Neural cell (in vitro differentiated cells): ENCODE data around the gene RXFP3. TPM values are rescaled to one million over a fixed set of nuclear protein-coding genes. Genes with fewer than 3 reads are reported as not detected.

Experiments
- H2AFZ ChIP-seq: fragments of 200-600, 300-800 bp; sonication (generic), shearing (Covaris generic); 2 replicates; pipeline ENCODE4 v1.6.0; 2014; ENCODE audit warnings: low read depth, mild to moderate bottlenecking, antibody characterized with exemption, low read length, moderate library complexity
- H3F3A ChIP-seq: fragments of 200-600 bp; shearing (Covaris generic); 2 replicates; pipeline ENCODE4 v1.6.1; 2016; ENCODE audit warnings: mild to moderate bottlenecking, moderate library complexity, mixed read lengths, antibody characterized with exemption, low read length; ENCODE audit not compliant: insufficient read depth, poor library complexity, severe bottlenecking
- H3K27ac ChIP-seq: fragments of 200-600, 300-800 bp; sonication (generic), shearing (Covaris generic); 2 replicates; pipeline ENCODE4 v1.5.1; 2014; ENCODE audit warnings: mild to moderate bottlenecking, low read length, moderate library complexity
- H3K27me3 ChIP-seq: fragments of 300-800, 200-600 bp; sonication (generic), shearing (Covaris generic); 2 replicates; pipeline ENCODE4 v1.6.0; 2014; ENCODE audit warnings: mild to moderate bottlenecking, low read depth, low read length, moderate library complexity; ENCODE audit not compliant: insufficient read depth
- H3K36me3 ChIP-seq: fragments of 300-800, 200-600 bp; sonication (generic), shearing (Covaris generic); 2 replicates; pipeline ENCODE4 v1.5.1; 2014; ENCODE audit warnings: mild to moderate bottlenecking, antibody characterized with exemption, low read length, moderate library complexity; ENCODE audit not compliant: insufficient read depth
- H3K4me2 ChIP-seq: fragments of 300-800, 200-600 bp; sonication (generic), shearing (Covaris generic); 2 replicates; pipeline ENCODE4 v1.6.0; 2014; ENCODE audit warnings: mild to moderate bottlenecking, low read length
- H3K4me3 ChIP-seq: fragments of 300-800, 200-600 bp; sonication (generic), shearing (Covaris generic); 2 replicates; pipeline ENCODE4 v1.5.1; 2014; ENCODE audit warnings: mild to moderate bottlenecking, low read length, moderate library complexity
- H3K79me2 ChIP-seq: fragments of 200-600 bp; shearing (Covaris generic); replicated peaks from 2 replicates; pipeline ENCODE4 v1.6.0; 2014; ENCODE audit warnings: mild to moderate bottlenecking, low read length, moderate library complexity; ENCODE audit not compliant: insufficient read depth
- H3K9ac ChIP-seq: fragments of 300-800, 200-600 bp; sonication (generic), shearing (Covaris generic); 2 replicates; pipeline ENCODE4 v1.6.1; 2016; ENCODE audit warnings: mild to moderate bottlenecking, low read length, mixed read lengths
- H3K9me2 ChIP-seq: fragments of 200-600 bp; shearing (Covaris generic); 2 replicates; pipeline ENCODE4 v1.6.1; 2016; ENCODE audit warnings: mild to moderate bottlenecking, low read length, mixed read lengths; ENCODE audit not compliant: insufficient read depth
- H3K9me3 ChIP-seq: fragments of 200-600, 300-800 bp; sonication (generic), shearing (Covaris generic); 2 replicates; pipeline ENCODE4 v1.6.1; 2016; ENCODE audit warnings: mild to moderate bottlenecking, mixed run types, low read length, moderate library complexity, mixed read lengths
- H4K20me1 ChIP-seq: fragments of 200-600 bp; shearing (Covaris generic); 2 replicates; pipeline ENCODE4 v1.6.1; 2016; ENCODE audit warnings: mild to moderate bottlenecking, mixed run types; ENCODE audit not compliant: insufficient read depth
- CTCF ChIP-seq: fragments of 450-650 bp; IDR thresholded peaks from 2 replicates; pipeline ENCODE4 v1.5.1; 2014; ENCODE audit warnings: antibody characterized with exemption, mild to moderate bottlenecking, moderate library complexity; ENCODE audit not compliant: poor library complexity, severe bottlenecking
- EP300 ChIP-seq: fragments of 450-650 bp; conservative IDR thresholded peaks from 2 replicates; pipeline ENCODE4 v1.6.1; 2014; ENCODE audit warnings: antibody characterized with exemption, mild to moderate bottlenecking, moderate library complexity; ENCODE audit not compliant: poor library complexity, severe bottlenecking
- EZH2 ChIP-seq: fragments of 200-600, 300-800 bp; shearing (Covaris generic), sonication (generic); IDR thresholded peaks from 2 replicates; pipeline ENCODE4 v1.6.1; 2014; ENCODE audit warnings: antibody characterized with exemption, low read length, borderline replicate concordance, mild to moderate bottlenecking; ENCODE audit not compliant: insufficient read depth, poor library complexity, severe bottlenecking
- MXI1 ChIP-seq: fragments of 450-650 bp; conservative IDR thresholded peaks from 2 replicates; pipeline ENCODE4 v1.6.1; 2014; ENCODE audit warnings: antibody characterized with exemption, mild to moderate bottlenecking; ENCODE audit not compliant: poor library complexity, severe bottlenecking
- POLR2AphosphoS5 ChIP-seq: IDR thresholded peaks from 2 replicates; pipeline ENCODE4 v1.6.1; 2012
- RAD21 ChIP-seq: fragments of 450-650 bp; conservative IDR thresholded peaks from 2 replicates; pipeline ENCODE4 v1.6.1; 2014; ENCODE audit warnings: antibody characterized with exemption, mild to moderate bottlenecking, moderate library complexity
- REST ChIP-seq: IDR thresholded peaks from 2 replicates; pipeline ENCODE4 v1.6.1; 2012; ENCODE audit warnings: borderline replicate concordance
- SMC3 ChIP-seq: fragments of 450-650 bp; conservative IDR thresholded peaks from 2 replicates; pipeline ENCODE4 v1.6.1; 2014; ENCODE audit warnings: antibody characterized with exemption, mild to moderate bottlenecking, moderate library complexity; ENCODE audit not compliant: poor library complexity
- TAF1 ChIP-seq: IDR thresholded peaks from 2 replicates; pipeline ENCODE4 v1.6.1; 2012; ENCODE audit warnings: low read depth
- polyA plus RNA-seq: library from polyadenylated mRNA; depleted of rRNA; stranded (reverse); fragments of >200 nt; gene quantifications from 2 replicates; pipeline ENCODE4 v1.2.3, GENCODE V29; 2014

Gene RXFP3
- polyA plus RNA-seq, 1 donor from 2014 or later = not detected

- no peak overlapping the region for H3K4me3 ChIP-seq
- H3K79me2 ChIP-seq = no peaks in the 10 kb centered on the region
- no peaks in the 10 kb centered on the region for H4K20me1 ChIP-seq
- H3K27ac ChIP-seq = no peak overlapping the region
- H3K36me3 ChIP-seq = no peaks in the 10 kb centered on the region
- no peaks in the 10 kb centered on the region for H3K9me2 ChIP-seq
- H3K27me3 ChIP-seq = peaks cover 23% of the 10 kb centered on the region
- TF ChIP-seq EP300 (no peak), SMC3 (no peak), REST (no peak), TAF1 (no peak), POLR2AphosphoS5 (no peak), MXI1 (no peak), EZH2 (no peak), RAD21 (no peak), CTCF (no peak)
- no peaks in the 10 kb centered on the region for H3K9me3 ChIP-seq
- no peak overlapping the region for H3K9ac ChIP-seq
- no peak overlapping the region for H2AFZ ChIP-seq
- H3F3A ChIP-seq = no peaks in the 10 kb centered on the region
- H3K4me2 ChIP-seq = no peak overlapping the region
Measured at GRCh38 chr5:33937017-33937706, 976 bp downstream of the RXFP3 start.

GRCh38 chr5:33937707-33938506 lies 1.7 kb downstream of the RXFP3 start:
- TF ChIP-seq SMC3 = no peak
- no peaks in the 10 kb centered on the region for H3K9me3 ChIP-seq
- H3K27me3 ChIP-seq = peaks cover 23% of the 10 kb centered on the region
- no peak overlapping the region for H3K4me3 ChIP-seq
- no peak overlapping the region for H3K4me2 ChIP-seq
- H3K79me2 ChIP-seq = no peaks in the 10 kb centered on the region
- H3K36me3 ChIP-seq = no peaks in the 10 kb centered on the region
- no peak overlapping the region for H3K27ac ChIP-seq
- no peak overlapping the region for H3K9ac ChIP-seq
- H4K20me1 ChIP-seq = no peaks in the 10 kb centered on the region
- no peaks in the 10 kb centered on the region for H3K9me2 ChIP-seq
- H3F3A ChIP-seq = no peaks in the 10 kb centered on the region
- H2AFZ ChIP-seq = no peak overlapping the region
